ENCODE measurements around the gene C5orf34. TPM values are rescaled to one million over a fixed set of nuclear protein-coding genes. Genes with fewer than 3 reads are reported as not detected.

The C5orf34 gene
- total and polyA plus RNA-seq, 2 donors (not counting 3 experiments of a cell fraction or from before 2014, with no cell fraction given) = 2.1 to 6.5 TPM

GRCh38 chr5:43486353-43486752, 28.6 kb downstream of the C5orf34 start:
- FAIRE-seq = no peak
- dilution Hi-C loops (cut with MboI; ENCODE audit: extremely low pct_ligation_motif_present, low sequenced_read_pairs) = no loop called here
- CTCF ChIA-PET = interaction anchor here (1.3 to 1.9 kb wide), 3 partner anchors 11 to 365 kb away, joined by 3 to 4 read pairs (median 3); no protein-coding TSS in a partner anchor

More at GRCh38 chr5:43486353-43486752, 28.6 kb downstream of the C5orf34 start:
- H3K9me1 ChIP-seq (replicated peaks; ENCODE audit: control insufficient read depth, extremely low read depth, insufficient read depth, low read length) = no peaks in the 10 kb centered on the region
- peaks cover 14% of the 10 kb centered on the region for H3K4me1 ChIP-seq (ENCODE audit: control insufficient read depth, extremely low read depth, insufficient read depth, low read length)
- H3K9ac ChIP-seq (replicated peaks; ENCODE audit: extremely low read depth, insufficient read depth, low read length) = no peak overlapping the region
- H3K27ac ChIP-seq (ENCODE audit: insufficient read depth, low read depth, low read length) = no peak overlapping the region
- H2AFZ ChIP-seq (ENCODE audit: low read depth, low read length) = no peak overlapping the region
- no peaks in the 10 kb centered on the region for H4K20me1 ChIP-seq (replicated peaks; ENCODE audit: control insufficient read depth, extremely low read depth, insufficient read depth, low read length)
- no peak overlapping the region for H3K4me3 ChIP-seq (replicated peaks in 1 of 3; ENCODE audit: insufficient read depth in 1 of 3, low read depth in 1 of 3, low read length in 3 of 3)
- H3K9me3 ChIP-seq (replicated peaks; ENCODE audit: control insufficient read depth, insufficient read depth, low read length) = no peaks in the 10 kb centered on the region
- no peak for TF ChIP-seq CTCF (IDR thresholded peaks at IDR 0.05; ENCODE audit: extremely low read depth in 1 of 2, insufficient read depth in 1 of 2, low read depth in 1 of 2, low read length in 2 of 2)
- TF ChIP-seq EZH2 (IDR thresholded peaks at IDR 0.05; ENCODE audit: borderline replicate concordance, low read depth, low read length, severe bottlenecking) = no peak
- TF ChIP-seq POLR2A (IDR thresholded peaks at IDR 0.05; ENCODE audit: low read depth, low read length) = no peak
- no peak for TF ChIP-seq POLR2AphosphoS5 (IDR thresholded peaks at IDR 0.05; ENCODE audit: insufficient read depth, low read depth, low read length)
- TF ChIP-seq JUN (IDR thresholded peaks at IDR 0.05; ENCODE audit: borderline replicate concordance, insufficient read depth, insufficient read length, low read depth) = no peak
- no peak for TF ChIP-seq FOS (IDR thresholded peaks at IDR 0.05; ENCODE audit: borderline replicate concordance, insufficient read depth, low read length)
- no peak for TF ChIP-seq MYC (IDR thresholded peaks at IDR 0.05; ENCODE audit: low read depth, low read length)
- TF ChIP-seq MAX (IDR thresholded peaks at IDR 0.05; ENCODE audit: insufficient read depth, insufficient read length) = no peak
- no peak for TF ChIP-seq GATA2 (IDR thresholded peaks at IDR 0.05; ENCODE audit: insufficient read depth, insufficient read length, low read depth, low read length)
- DNase-seq (ENCODE audit: low read depth, low spot score) = no peak
- peaks cover 12% of the 10 kb centered on the region for H3K79me2 ChIP-seq (ENCODE audit: control insufficient read depth, insufficient read depth, low read length)
- H3K4me2 ChIP-seq (ENCODE audit: insufficient read depth, low read length) = no peak overlapping the region
- intact Hi-C loops (cut with micrococcal nuclease) = loop anchor here (10.0 kb wide), 2 partner anchors 582 to 1562 kb away; partner anchors contain the start of gene FBXO4
- BruUV-seq (replicated peaks) = no TSS peak
- no peaks in the 10 kb centered on the region for H3K27me3 ChIP-seq (ENCODE audit: control insufficient read depth in 2 of 2, insufficient read depth in 2 of 2, low read length in 2 of 2)
- H3K36me3 ChIP-seq (ENCODE audit: control insufficient read depth in 2 of 2, extremely low read depth in 1 of 2, insufficient read depth in 2 of 2, low read length in 2 of 2) = peaks cover 0 to 4% of the 10 kb centered on the region in 2 experiments
- POLR2A ChIA-PET = interaction anchor here (0.7 kb wide), 1 partner anchor 331 kb away, joined by 4 read pairs; no protein-coding TSS in a partner anchor
